Tibial nerve (tissue), 4 donors: ENCODE results near the gene CFAP46. TPM values are rescaled to one million over a fixed set of nuclear protein-coding genes. Genes with fewer than 3 reads are reported as not detected.

ENCODE experiments used
- DNase-seq, 2 donors: peaks; one replicate each; pipeline ENCODE4 v3.0.0-alpha.2; 2019; ENCODE audit warnings: low spot score in 2 of 2
- H3K27ac ChIP-seq, 4 donors: fragments of 200-600 bp; sonication (generic) in 3 of 4; one replicate each; pipeline ENCODE4 v1.5.1; 2017 to 2019; ENCODE audit warnings: mild to moderate bottlenecking in 1 of 4
- H3K27me3 ChIP-seq, 2 donors: fragments of 200-600 bp; sonication (generic) in 1 of 2; one replicate each; pipeline versions ENCODE4 v1.5.1 to v1.6.0; 2017 to 2019
- H3K36me3 ChIP-seq, 3 donors: fragments of 200-600 bp; sonication (generic); one replicate each; pipeline ENCODE4 v1.5.1; 2018 to 2019
- H3K4me1 ChIP-seq, 4 donors: fragments of 200-600 bp; sonication (generic) in 3 of 4; one replicate each; pipeline ENCODE4 v1.5.1; 2017 to 2019
- H3K4me3 ChIP-seq, 4 donors: fragments of 200-600 bp; sonication (generic) in 3 of 4; one replicate each; pipeline ENCODE4 v1.5.1; 2017 to 2019; ENCODE audit warnings: mild to moderate bottlenecking in 1 of 4, moderate library complexity in 1 of 4
- H3K9me3 ChIP-seq, 4 donors: fragments of 200-600 bp; sonication (generic) in 3 of 4; one replicate each; pipeline ENCODE4 v1.5.1; 2017 to 2019
- CTCF ChIP-seq, 5 experiments: fragments of 200-600 bp in 3 of 5; fragments of 450-650 bp in 2 of 5; sonication (generic) in 3 of 5; IDR thresholded peaks; one replicate each; pipeline ENCODE4 v1.5.1; 2016 to 2019; ENCODE audit warnings: antibody characterized with exemption in 5 of 5, mild to moderate bottlenecking in 3 of 5, moderate library complexity in 2 of 5
- EP300 ChIP-seq, 2 donors: sonication (generic); formaldehyde crosslinking; IDR thresholded peaks; one replicate each; pipeline ENCODE4 v1.6.1; 2017; ENCODE audit warnings: antibody characterized with exemption in 2 of 2, mild to moderate bottlenecking in 1 of 2
- POLR2A ChIP-seq, 2 donors: fragments of 450-650 bp; IDR thresholded peaks; one replicate each; pipeline ENCODE4 v1.6.1; 2017; ENCODE audit warnings: antibody characterized with exemption in 2 of 2, mild to moderate bottlenecking in 2 of 2, moderate library complexity in 2 of 2
- WGBS, 2 donors: methylation state at CpG; one replicate each; pipeline ENCODE4 v1.1.5; 2018; 5-methylcytosine and 5-hydroxymethylcytosine counted together
- total RNA-seq, 4 donors: library from RNA; depleted of rRNA; stranded (reverse); fragments of >200 nt; gene quantifications; one replicate each; pipeline ENCODE4 v1.1.0, GENCODE V29; 2016

CFAP46 gene
- total RNA-seq, 4 donors from 2014 or later = 0.90 to 1.4 TPM; not detected in 2

DNA sequence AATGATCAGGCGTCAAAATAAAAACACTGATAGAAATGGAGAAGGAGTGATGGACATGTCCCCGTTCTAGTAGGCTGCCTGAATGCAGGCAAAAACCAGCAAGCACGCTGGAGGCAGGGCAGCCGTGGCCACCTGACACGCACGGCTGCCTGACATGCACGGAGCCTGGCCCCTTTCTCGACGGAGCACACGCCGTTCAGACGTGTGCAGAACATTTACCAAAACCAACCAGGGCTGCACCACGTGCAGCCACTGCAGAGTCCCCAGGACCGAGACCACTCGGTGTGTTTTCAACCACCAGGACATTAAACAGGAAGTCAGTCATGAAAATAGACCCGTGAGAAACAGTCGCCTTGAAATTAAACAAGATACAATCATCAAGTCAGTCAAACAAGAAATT is 94.5 kb downstream of the CFAP46 start:
- H3K27ac ChIP-seq = no peak overlapping the region
- no peaks in the 10 kb centered on the region for H3K36me3 ChIP-seq
- DNase-seq = no peak
- WGBS, 2 donors = 34 to 40% methylated on average over 17 of the region's 17 CpGs
- TF ChIP-seq EP300 (IDR thresholded peaks at IDR 0.05) (no peak), POLR2A (IDR thresholded peaks at IDR 0.05) (no peak)
- no peak overlapping the region for H3K4me3 ChIP-seq
- H3K4me1 ChIP-seq = peaks cover 0 to 11% (median 0%) of the 10 kb centered on the region in 4 donors
- peaks cover 0 to 16% (median 1%) of the 10 kb centered on the region in 4 donors for H3K9me3 ChIP-seq
- peaks cover 0 to 9% of the 10 kb centered on the region in 2 donors for H3K27me3 ChIP-seq

DNA sequence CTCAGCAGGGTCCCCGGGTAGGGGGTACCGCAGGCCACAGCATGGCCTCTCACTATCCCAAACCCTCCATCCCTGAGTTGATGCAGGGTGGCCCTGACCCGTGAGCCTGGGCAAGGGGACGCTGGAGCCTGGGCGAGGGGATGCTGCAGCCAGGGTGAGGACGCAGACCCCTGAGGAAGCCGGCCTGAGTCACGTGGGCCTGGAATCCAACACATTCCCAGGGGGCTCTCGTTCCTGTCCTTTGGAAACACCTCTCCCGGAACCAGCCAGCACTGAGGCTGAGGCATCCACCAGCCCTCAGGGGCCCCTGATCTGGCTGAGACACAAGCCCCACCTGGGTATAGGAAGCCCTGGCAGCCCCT is 95.0 kb downstream of the CFAP46 start:
- H3K27me3 ChIP-seq = peaks cover 0 to 9% of the 10 kb centered on the region in 2 donors
- 76% methylated on average over 4 of the region's 10 CpGs; no CpG with 5 or more reads in 1 of the 2 donors for WGBS, 2 donors

GRCh38 chr10:132846631-132847415 is 95.5 kb downstream of the CFAP46 start:
- no peak for TF ChIP-seq CTCF (IDR thresholded peaks at IDR 0.05)
- TF ChIP-seq EP300 (IDR thresholded peaks at IDR 0.05) = no peak
- no peak for TF ChIP-seq POLR2A (IDR thresholded peaks at IDR 0.05)
- Histone ChIP-seq H3K27me3 (peaks cover 0 to 9% of the 10 kb centered on the region in 2 donors), H3K36me3 (no peaks in the 10 kb centered on the region), H3K9me3 (peaks cover 0 to 26% (median 6%) of the 10 kb centered on the region in 4 donors), H3K27ac (no peak overlapping the region), H3K4me3 (no peak overlapping the region), H3K4me1 (peaks cover 0 to 11% (median 0%) of the 10 kb centered on the region in 4 donors)
- no peak for DNase-seq
- 89 to 93% methylated on average over 3 to 17 of the region's 27 CpGs for WGBS, 2 donors

More for the DNA sequence above, 95.0 kb downstream of the CFAP46 start:
- no peaks in the 10 kb centered on the region for H3K36me3 ChIP-seq
- DNase-seq = no peak
- peaks cover 0 to 20% (median 3%) of the 10 kb centered on the region in 4 donors for H3K9me3 ChIP-seq
- no peak overlapping the region for H3K4me3 ChIP-seq
- H3K4me1 ChIP-seq = peaks cover 0 to 11% (median 0%) of the 10 kb centered on the region in 4 donors
- TF ChIP-seq EP300 (IDR thresholded peaks at IDR 0.05) (no peak), CTCF (IDR thresholded peaks at IDR 0.05) (no peak), POLR2A (IDR thresholded peaks at IDR 0.05) (no peak)
- no peak overlapping the region for H3K27ac ChIP-seq

- 78 to 79% methylated on average over 21 to 24 of the region's 33 CpGs for WGBS, 2 donors
- H3K27me3 ChIP-seq = peaks cover 0 to 9% of the 10 kb centered on the region in 2 donors
- H3K36me3 ChIP-seq = no peaks in the 10 kb centered on the region
- TF ChIP-seq CTCF (IDR thresholded peaks at IDR 0.05) = no peak
- TF ChIP-seq EP300 (IDR thresholded peaks at IDR 0.05) = no peak
- TF ChIP-seq POLR2A (IDR thresholded peaks at IDR 0.05) = no peak
- H3K9me3 ChIP-seq = peaks cover 0 to 27% (median 6%) of the 10 kb centered on the region in 4 donors
- no peak overlapping the region for H3K4me3 ChIP-seq
- DNase-seq = no peak
- peaks cover 0 to 11% (median 0%) of the 10 kb centered on the region in 4 donors for H3K4me1 ChIP-seq
- no peak overlapping the region for H3K27ac ChIP-seq
These were observed 96.4 kb downstream of the CFAP46 start for GRCh38 chr10:132845780-132846595.

DNA sequence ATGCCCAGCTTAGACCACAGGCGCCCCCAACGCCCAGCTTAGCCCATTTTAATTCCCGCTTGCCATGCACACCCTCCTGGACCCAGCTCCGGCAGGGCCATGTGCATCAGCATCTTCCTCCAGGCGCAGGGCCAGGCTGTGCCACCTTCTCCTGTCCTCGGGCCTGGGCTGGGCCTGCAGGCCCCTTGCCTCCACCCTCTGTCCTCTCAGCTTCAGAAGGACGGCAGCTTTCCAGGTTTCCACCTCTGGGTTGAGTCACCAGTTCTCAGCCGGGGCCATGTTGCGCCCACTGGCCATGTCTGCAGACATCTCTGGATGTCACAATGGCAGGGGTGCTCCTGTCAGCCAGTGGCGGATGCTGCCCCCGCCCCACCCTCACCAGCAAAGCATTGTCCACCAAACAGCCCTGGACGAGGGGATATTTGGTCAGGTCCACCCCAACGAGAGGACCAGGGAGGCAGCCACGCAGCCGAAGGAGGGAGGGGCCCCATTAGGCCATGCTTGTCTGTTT is 97.3 kb downstream of the CFAP46 start:
- WGBS, 2 donors = 77 to 78% methylated on average over 13 to 15 of the region's 15 CpGs

More for the DNA sequence above, 97.3 kb downstream of the CFAP46 start:
- Histone ChIP-seq H3K36me3 (no peaks in the 10 kb centered on the region), H3K9me3 (peaks cover 0 to 24% (median 6%) of the 10 kb centered on the region in 4 donors), H3K27ac (no peak overlapping the region), H3K4me1 (peaks cover 0 to 11% (median 0%) of the 10 kb centered on the region in 4 donors), H3K4me3 (no peak overlapping the region), H3K27me3 (peaks cover 0 to 9% of the 10 kb centered on the region in 2 donors)
- no peak for TF ChIP-seq CTCF (IDR thresholded peaks at IDR 0.05)
- no peak for TF ChIP-seq POLR2A (IDR thresholded peaks at IDR 0.05)
- TF ChIP-seq EP300 (IDR thresholded peaks at IDR 0.05) = no peak
- no peak for DNase-seq
